A673 (cell line): Measurements from ENCODE around the gene EVX2.

ENCODE experiments used
- EZH2 ChIP-seq: fragments of 200-600 bp; sonication (generic); IDR thresholded peaks from 2 replicates; pipeline ENCODE4 v1.6.1; 2017; ENCODE audit warnings: borderline replicate concordance, low read depth, mild to moderate bottlenecking, mixed read lengths, antibody characterized with exemption, low read length; ENCODE audit not compliant: poor library complexity, severe bottlenecking
- TF ChIP-seq, protein P1 (sequence below): fragments of 300-800, 200-600 bp; sonication (generic); conservative IDR thresholded peaks from 2 replicates; pipeline ENCODE4 v1.5.1; 2017; ENCODE audit warnings: low read depth, mild to moderate bottlenecking, antibody characterized with exemption, low read length, moderate library complexity, mixed read lengths

DNA sequence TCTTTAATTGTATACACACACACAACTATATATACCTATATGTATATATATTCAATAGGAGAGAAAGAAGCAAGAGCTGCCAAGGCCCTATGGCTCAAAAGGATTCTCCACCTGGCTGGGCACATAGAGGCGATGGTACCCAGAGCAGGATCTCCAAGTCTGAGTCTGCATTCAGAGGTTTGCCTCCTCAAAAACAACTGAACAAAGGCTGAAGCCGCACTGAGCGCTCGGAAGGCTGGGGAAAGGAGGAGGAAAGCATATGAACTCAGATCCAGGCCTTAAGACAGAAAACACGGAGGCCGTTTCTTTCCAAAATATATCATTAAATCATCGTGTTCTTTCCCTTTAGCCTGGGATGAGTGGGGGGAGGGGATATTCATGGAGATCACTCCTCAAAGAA lies 19.4 kb upstream of the EVX2 start:
- no peak for TF ChIP-seq EZH2
- TF ChIP-seq, protein P1, sequence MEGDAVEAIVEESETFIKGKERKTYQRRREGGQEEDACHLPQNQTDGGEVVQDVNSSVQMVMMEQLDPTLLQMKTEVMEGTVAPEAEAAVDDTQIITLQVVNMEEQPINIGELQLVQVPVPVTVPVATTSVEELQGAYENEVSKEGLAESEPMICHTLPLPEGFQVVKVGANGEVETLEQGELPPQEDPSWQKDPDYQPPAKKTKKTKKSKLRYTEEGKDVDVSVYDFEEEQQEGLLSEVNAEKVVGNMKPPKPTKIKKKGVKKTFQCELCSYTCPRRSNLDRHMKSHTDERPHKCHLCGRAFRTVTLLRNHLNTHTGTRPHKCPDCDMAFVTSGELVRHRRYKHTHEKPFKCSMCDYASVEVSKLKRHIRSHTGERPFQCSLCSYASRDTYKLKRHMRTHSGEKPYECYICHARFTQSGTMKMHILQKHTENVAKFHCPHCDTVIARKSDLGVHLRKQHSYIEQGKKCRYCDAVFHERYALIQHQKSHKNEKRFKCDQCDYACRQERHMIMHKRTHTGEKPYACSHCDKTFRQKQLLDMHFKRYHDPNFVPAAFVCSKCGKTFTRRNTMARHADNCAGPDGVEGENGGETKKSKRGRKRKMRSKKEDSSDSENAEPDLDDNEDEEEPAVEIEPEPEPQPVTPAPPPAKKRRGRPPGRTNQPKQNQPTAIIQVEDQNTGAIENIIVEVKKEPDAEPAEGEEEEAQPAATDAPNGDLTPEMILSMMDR, result no peak
